HG03575 (cell line): ENCODE measurements around the gene MAMDC2.
"Not testable (repeated sequence)": the region's sequence is repeated elsewhere in the genome, so short reads cannot be mapped to it uniquely, and the experiment has no call there.

Source experiments
- ATAC-seq: cut with Tn5 transposase; IDR thresholded peaks from one replicate; pipeline ENCODE4 v1.9.1; 2021; ENCODE audit not compliant: unreplicated experiment, insufficient number of reproducible peaks, low FRiP score; ENCODE audit errors: extremely low read depth

The MAMDC2 gene

DNA sequence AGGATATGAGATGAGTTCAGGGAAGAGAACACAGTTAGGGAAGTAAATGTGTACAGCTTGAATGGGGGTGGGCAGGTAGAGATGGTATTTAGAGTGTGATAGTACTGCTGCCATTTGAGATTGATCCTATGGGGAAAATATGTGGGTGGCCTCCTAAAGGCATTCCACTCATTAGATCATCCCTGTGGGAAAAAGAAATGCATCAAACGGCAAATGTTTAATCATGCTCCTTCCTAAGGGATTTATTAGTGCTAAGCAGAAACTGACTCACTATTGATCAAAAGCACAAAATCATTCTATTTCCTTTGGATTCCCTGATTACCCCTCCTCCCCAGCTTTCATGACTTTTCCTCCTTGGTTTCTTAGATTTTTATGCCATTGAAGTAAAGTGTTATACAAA is 178.7 kb downstream of the MAMDC2 start:
- ATAC-seq, result no peak

DNA sequence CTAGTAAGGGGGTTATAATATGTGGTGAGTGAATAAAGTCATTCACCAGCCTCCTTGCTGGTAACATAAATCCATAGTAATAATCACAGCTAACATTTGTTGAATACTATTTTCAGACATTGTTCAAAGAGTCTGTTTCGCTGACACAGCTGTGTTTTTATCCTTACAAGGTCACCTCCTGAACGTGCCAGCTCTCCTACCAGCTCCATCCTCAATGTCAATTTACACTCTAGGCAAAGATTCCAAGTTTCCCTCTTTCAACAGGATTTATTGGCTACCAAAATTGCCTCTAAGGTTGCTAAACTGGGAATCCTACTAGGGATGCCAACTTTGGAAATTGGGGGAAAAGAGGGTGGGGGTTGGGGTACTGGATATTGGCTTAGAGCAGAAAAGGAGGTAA is 184.5 kb downstream of the MAMDC2 start:
- ATAC-seq, result no peak

DNA sequence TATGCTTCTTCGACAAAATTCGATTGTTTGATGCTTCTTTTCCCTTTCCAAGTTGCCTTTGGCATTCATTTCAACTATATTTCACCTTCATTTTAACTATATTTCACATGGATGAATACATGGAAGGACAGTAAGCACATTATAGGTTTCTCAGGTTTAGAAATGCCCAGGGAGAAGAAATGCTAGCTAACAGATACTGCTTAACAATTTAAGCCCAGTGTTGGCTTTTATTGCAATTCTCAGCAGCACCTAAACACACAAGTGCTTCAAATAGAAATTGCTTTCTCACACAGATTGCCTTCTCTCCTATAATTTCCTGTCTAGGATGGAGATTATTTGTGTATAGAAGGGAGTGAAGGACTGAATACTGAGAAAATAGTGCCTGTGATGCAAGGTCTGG is 185.0 kb downstream of the MAMDC2 start:
- ATAC-seq, result no peak

GRCh38 chr9:70229026-70229425 is 185.4 kb downstream of the MAMDC2 start:
- ATAC-seq, result no peak

GRCh38 chr9:70229579-70229978 is 185.9 kb downstream of the MAMDC2 start:
- ATAC-seq, result no peak

DNA sequence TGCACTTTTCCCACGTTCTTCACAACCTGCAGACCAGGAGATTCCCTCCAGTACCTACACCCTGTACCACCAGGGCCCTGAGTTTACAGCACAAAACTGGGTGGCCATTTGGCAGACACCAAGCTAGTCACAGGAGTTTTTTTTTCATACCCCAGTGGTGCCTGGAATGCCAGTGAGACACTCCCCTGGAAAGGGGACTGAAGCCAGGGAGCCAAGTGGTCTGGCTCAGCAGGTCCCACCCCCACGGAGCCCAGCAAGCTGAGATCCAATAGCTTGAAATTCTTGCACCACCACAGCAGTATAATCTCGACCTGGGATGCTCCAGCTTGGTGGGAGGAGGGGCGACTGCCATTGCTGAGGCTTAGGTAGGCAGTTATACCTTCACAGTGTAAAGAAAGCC is 188.8 kb downstream of the MAMDC2 start:
- ATAC-seq, result no peak

DNA sequence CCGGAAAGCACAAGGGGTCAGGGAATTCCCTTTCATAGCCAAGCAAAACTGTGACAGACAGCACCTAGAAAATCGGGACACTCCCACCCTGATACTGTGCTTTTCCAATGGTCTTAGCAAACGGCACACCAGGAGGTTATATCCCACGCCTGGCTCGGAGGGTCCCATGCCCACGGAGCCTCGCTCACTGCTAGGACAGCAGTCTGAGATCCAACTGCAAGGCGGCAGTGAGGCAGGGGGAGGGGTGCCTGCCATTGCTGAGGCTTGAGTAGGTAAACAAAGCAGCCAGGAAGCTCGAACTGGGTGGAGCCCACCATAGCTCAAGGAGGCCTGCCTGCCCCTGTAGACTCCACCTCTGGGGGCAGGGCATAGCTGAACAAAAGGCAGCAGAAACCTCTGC is 190.6 kb downstream of the MAMDC2 start:
- ATAC-seq, result not testable (repeated sequence)

- ATAC-seq, result not testable (repeated sequence)
Observed at GRCh38 chr9:70245952-70246351, 202.3 kb downstream of the MAMDC2 start.

- ATAC-seq, result no peak
Observed at GRCh38 chr9:70250221-70250620, 206.6 kb downstream of the MAMDC2 start.

DNA sequence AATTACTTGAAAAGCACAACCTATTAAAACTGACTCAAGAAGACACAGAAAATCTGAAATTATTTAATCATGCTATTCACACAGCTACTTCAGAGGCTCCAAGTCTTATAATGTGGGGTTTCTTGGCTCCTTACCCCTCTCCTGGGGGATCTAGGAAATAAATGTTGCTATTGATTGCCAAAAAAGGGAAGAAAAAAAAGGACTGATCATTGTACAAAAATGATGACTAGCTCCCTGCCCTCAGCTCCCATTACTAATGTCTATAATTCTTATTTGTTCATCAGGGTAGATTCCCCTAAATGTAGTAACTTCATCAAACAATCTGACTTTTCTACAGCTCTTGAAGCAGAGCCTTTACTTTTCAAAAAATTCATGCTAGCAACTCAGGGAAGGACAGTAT is 211.8 kb downstream of the MAMDC2 start:
- no peak for ATAC-seq

- ATAC-seq, result no peak
Observed at GRCh38 chr9:70256123-70256551, 212.5 kb downstream of the MAMDC2 start.

DNA sequence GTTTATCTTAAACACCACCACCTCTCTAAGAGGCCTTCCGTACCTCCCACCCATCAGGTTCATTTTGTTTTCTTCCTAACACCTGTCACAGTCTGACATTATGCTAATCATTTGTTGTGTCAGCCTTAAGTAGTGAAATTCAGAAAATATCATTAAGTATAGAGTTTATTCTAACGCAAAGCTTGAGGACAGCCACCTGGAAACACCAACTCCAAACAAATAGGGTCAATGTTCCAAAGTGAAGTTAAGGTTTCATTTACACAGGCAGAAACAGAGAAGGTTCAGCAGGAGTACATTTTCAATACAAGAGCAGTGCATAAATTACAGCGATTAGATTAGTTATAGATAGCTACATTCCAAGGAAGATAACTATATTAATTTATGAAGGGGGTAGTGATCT is 213.9 kb downstream of the MAMDC2 start:
- ATAC-seq, result no peak

DNA sequence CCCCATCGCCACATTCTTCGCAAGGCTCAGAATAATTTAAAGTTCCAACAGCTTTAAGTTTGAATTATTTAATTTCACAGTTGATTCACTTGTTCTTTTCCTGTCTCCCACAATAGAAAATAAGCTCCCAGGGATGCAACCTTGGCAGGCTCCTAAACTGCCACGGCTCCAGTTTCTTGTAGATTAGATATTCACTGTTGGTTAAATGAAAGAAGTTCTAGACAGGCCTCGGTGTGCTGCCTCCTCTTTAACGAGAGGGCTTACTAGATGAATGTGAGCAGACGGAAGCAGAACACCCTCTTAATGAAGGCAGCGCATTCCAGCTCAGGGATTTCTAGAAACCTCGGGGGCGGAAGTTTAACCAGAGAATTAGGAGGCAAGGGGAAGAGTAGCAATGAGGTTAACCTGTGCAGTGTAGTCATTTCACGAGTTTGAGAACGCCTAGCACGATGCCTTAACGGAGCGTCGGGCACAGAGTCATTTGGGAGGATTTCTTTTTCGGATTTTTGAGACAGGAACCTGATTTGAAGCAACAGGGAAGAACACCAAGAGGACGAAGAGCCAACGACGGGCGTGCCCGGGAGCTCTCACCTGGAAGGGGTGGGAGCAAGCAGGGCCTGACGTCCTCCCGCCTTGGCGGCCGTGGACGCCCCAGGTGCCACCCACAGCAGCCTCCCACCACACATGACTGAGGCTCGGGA is 214.5 kb downstream of the MAMDC2 start:
- ATAC-seq, result peak; percentile 22

- ATAC-seq, result peak; percentile 57
Observed at GRCh38 chr9:70258692-70259511, 215.3 kb downstream of the MAMDC2 start, which contains the start of gene SMC5. TSS of gene SMC5 (plus strand) at chr9:70258978. CDS start at chr9:70259079, 101 bp downstream.

DNA sequence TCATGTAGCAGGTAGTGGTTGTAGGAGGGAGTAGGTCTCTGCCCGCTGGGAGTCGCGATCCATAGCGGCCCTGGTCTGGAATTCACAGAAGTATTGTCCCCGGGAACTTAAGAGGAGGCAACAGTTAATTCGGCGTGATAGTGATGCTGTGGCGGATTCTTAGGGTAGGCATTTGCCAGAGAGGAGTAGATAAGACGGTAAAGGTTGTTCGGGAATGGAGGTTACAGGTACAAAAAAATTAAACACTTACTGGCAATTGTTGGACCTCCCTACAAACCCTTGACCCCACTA is 215.8 kb downstream of the MAMDC2 start:
- ATAC-seq, result no peak

GRCh38 chr9:70260007-70260443 is 216.4 kb downstream of the MAMDC2 start:
- ATAC-seq, result no peak

DNA sequence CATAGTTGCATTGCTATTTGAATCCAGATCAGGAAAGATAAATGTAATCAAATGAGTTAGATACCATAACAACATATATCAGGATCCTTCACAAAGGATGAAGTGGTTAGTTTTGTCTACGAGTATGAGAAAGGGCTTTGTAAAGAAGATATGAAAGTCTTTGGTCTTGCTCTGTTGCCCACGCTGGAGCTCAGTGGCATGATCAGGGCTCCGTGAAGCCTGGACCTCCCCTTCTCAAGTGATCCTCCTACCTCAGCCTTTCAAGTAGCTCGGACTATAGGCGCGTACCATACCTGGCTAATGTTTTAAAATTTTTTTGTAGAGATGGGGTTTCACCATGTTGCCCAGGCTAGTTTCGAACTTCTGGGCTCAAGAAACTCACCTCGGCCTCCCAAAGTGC is 217.0 kb downstream of the MAMDC2 start:
- no peak for ATAC-seq

DNA sequence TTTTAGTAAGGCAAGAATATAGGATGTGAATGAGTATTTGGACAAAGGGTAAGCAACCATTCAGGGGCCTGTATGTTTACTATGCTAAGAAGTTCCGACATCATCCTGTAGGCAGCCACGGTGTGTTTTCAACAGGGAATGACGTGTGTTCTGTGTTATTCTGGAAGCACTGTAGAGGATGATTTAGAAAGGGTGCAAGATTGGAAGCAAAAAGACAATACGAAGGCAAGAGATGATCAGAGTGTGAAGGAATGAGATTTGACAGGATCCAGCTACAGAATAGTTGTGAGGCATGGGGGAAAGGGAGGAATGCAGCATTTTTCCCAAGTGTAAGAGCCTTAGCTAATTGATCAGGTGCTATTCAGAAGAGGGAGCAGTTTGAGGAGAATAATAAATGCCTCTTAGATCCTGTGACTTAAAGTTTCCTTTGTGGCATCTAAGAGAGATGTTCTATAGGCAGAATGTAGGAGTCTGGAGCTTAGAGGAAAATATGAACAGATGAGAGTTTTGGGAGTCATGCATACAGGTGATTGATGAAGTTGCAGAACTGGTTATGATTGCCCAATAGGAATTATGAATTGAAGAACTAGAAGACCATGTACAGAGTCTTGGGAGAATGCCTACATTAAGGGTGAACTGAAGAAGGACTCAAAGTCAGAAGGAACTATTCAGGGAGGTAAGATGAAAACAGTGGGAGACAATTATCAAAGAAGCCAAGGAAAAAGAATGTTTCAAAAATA is 217.7 kb downstream of the MAMDC2 start:
- no peak for ATAC-seq

DNA sequence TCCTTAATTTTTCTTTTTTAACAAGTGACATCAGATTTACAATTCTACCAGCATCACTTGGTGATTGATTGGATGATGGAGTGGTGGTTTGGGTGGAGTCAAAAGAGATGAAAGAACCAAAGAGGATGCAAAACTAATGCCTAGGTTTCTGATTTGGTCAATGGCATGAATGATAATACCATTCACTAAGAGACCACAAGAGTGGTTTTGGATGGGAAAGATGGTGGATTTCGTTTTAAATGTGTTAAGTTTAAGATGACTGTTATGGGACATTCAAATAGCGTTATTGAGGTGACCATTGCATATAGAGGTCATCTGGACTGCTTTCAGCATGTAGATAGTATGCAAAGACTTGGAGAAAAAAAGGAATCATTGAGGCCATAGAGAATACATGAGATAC is 218.7 kb downstream of the MAMDC2 start:
- ATAC-seq, result no peak

DNA sequence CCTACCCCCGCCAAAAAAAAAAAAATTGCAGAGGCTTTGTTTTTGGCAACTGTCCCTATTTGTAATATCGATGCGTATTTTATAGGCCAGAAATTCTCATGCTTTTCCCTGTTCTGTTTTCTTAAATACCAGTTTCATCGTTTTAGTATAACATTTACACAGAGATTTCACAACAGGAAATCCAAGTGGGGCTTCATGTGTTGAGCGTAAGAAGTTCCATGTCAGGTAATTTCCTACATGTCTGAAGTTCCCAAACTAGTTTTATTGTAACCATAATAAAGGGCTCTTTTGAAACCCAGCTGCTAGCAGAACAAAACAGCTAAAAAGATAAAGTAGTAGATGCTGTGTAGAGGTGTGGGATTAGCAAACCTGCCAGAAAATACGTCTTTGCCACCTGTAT is 219.3 kb downstream of the MAMDC2 start:
- no peak for ATAC-seq
